Effector memory CD4-positive, alpha-beta T cell (primary cell): ENCODE data around the gene PPP2R2C.
A peak's percentile ranks its signal among the peaks of the same experiment; 100 is the strongest.

ENCODE experiments used
- DNase-seq, 3 donors: peaks; one replicate each; pipeline ENCODE4 v3.0.0-alpha.2; 2020
- H3K27ac ChIP-seq: 2 replicates; pipeline ENCODE4 v1.7.0; 2013; ENCODE audit warnings: mild to moderate bottlenecking, low read length, moderate library complexity; ENCODE audit not compliant: insufficient read depth, poor library complexity, severe bottlenecking
- H3K27me3 ChIP-seq: replicated peaks from 2 replicates; pipeline ENCODE4 v1.7.0; 2013; ENCODE audit warnings: mild to moderate bottlenecking, low read length; ENCODE audit not compliant: insufficient read depth, control insufficient read depth, poor library complexity, severe bottlenecking
- H3K36me3 ChIP-seq: 2 replicates; pipeline ENCODE4 v1.7.0; 2013; ENCODE audit warnings: mild to moderate bottlenecking, low read length, moderate library complexity; ENCODE audit not compliant: control insufficient read depth, insufficient read depth
- H3K4me1 ChIP-seq: 2 replicates; pipeline ENCODE4 v1.7.0; 2013; ENCODE audit warnings: low read length, mild to moderate bottlenecking; ENCODE audit not compliant: control insufficient read depth, insufficient read depth, poor library complexity, severe bottlenecking
- H3K4me3 ChIP-seq: 2 replicates; pipeline ENCODE4 v1.7.0; 2013; ENCODE audit warnings: low read length, low read depth, mild to moderate bottlenecking; ENCODE audit not compliant: insufficient read depth, poor library complexity, severe bottlenecking
- H3K9me3 ChIP-seq: 2 replicates; pipeline ENCODE4 v1.7.0; 2013; ENCODE audit warnings: mild to moderate bottlenecking, low read length, moderate library complexity; ENCODE audit not compliant: control insufficient read depth

Gene PPP2R2C

DNA sequence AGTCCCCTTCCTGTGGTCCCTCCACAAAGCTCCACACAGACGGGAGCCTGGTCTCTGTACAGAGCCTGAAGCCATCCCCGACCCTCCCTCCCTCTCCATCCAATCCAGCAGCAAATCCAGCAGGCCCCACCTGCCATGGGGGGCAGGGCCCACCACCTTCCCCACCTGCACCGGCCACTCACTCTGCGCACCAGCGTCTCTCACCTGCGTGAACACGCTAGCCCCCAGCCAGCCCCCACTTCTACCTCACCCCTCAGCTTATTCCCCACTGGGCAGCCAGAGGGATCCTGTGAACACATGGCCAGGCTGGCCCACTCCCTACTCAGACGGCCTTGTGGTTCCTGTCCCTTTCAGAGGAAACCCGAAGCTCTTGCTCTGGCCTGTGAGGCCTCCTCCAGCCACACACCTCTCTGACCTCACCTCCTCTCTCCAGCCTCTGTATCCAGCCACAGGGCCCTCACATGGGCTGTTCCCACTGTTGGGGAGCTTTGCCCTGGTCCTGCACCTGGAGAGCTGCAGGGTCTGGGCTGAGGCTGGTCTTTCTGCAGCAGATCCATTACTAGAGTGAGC lies 131.9 kb downstream of the PPP2R2C start:
- Histone ChIP-seq H3K27ac (no peak overlapping the region), H3K27me3 (peaks cover under 1% of the 10 kb centered on the region), H3K4me1 (peaks cover 17% of the 10 kb centered on the region), H3K36me3 (no peaks in the 10 kb centered on the region), H3K9me3 (no peaks in the 10 kb centered on the region), H3K4me3 (no peak overlapping the region)
- no peak for DNase-seq

DNA sequence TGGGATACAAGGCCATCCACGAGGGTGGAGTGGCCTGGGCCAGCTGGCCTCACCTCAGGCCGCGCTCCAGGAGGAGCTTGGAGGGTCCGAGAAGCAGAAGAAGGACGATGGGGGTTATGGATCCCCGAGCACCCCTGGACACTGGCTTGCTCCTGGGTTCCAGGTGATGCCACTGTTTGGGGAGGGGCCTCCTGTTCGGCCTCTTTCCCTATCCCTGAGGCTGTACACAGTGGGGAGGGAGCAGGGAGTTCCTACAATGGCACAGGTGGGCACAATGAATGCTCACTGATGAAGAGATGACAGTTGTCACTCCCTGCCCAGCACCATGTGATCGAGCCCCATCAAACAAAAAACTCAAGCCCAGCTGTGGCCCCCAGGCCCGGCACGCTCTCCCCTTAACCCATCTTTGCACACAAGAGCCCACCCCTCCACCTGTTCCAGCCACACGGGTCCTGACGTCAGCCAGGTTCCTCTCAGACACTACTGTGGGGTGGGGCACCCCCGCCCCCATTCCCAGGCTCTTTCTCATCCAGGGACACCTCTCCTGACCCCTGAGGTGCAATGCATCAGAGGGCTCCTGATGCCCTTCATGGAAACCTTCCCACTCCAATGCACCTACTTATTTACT lies 132.5 kb downstream of the PPP2R2C start:
- no peak for DNase-seq
- Histone ChIP-seq H3K4me3 (no peak overlapping the region), H3K27ac (no peak overlapping the region), H3K4me1 (peaks cover 17% of the 10 kb centered on the region), H3K9me3 (no peaks in the 10 kb centered on the region), H3K36me3 (no peaks in the 10 kb centered on the region), H3K27me3 (peaks cover 6% of the 10 kb centered on the region)

DNA sequence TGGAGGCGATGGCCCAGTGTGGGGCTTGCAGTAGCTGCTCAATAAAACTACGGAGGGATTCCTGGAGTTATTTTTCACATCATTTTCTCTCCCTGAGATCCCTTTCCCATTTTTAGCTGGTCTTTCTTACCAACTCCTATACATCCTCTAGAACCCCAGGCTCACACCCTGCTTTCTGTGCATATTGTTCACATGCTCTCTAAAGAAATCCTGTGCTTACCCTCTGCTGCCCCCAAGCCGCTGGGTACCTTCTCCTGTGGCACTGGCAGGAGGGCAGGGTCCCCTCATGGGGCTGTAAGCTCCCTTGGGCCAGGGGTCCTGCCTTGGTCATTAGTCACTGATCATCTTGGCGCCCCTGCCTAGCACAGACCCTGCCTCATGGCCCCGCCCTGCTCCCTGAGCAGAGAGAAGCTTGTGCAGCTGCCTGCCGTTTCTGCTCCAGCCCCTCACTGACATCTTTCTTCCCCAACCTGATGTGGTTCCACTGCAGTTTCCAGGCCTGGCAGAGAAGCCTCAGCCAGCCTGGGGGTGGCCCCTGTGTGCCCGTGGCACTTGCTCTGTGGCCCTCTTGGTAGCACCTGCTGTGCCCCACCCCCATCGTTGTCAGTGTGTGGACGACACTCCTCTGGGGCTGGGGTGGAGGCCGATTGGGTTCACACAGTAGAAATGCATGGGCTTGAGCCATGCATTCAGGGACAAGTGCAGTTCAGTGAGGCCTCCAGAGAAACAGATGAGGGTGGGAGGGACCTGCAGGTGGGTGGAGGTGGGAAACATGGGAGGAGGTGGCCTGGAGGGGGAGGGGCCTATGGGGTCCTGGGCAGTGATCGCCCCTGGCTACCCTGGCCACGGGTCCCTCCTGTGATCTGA lies 133.2 kb downstream of the PPP2R2C start:
- peaks cover 8% of the 10 kb centered on the region for H3K27me3 ChIP-seq
- H3K4me1 ChIP-seq: peaks cover 17% of the 10 kb centered on the region
- no peak overlapping the region for H3K4me3 ChIP-seq
- H3K9me3 ChIP-seq: no peaks in the 10 kb centered on the region
- no peak overlapping the region for H3K27ac ChIP-seq
- H3K36me3 ChIP-seq: no peaks in the 10 kb centered on the region
- no peak for DNase-seq

DNA sequence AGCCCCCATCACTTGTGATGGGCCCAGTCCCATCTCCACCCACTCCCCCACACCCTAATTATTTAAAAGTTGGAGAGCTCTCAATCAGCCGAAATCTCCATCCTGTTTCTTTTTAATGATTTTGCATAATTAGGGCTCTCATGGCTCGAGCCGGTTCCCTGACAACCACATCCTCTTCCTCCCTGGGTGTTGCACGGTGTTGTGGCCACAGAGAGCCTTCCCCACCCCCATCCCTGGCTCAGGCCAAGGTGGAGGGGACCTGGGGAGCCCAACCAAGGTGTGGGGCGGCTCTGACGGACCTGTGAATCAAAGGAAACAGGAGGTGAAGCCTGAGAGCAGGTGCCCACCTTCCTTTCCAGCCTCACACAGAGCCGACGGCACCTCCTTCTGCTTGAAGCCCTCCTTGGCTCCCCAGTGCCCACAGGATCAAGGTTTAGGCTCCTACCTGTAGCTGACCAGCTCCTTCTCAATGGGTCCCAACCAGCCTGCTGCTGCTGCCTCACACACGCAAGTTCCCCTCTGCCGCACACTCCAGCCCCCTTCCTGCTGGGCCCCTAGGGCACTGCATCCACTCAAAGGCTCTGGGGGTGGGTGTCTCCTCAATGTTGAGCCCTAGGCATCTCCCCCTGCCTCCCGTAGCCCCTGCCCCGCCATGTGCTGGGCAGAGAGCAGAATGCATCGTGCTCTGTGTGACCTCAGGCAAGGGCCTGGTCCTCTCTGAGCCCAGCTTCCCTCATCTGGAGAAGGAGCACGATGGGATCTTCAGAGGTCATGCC lies 134.1 kb downstream of the PPP2R2C start:
- peak in 1 of 3 donors; percentile 13 for DNase-seq

DNA sequence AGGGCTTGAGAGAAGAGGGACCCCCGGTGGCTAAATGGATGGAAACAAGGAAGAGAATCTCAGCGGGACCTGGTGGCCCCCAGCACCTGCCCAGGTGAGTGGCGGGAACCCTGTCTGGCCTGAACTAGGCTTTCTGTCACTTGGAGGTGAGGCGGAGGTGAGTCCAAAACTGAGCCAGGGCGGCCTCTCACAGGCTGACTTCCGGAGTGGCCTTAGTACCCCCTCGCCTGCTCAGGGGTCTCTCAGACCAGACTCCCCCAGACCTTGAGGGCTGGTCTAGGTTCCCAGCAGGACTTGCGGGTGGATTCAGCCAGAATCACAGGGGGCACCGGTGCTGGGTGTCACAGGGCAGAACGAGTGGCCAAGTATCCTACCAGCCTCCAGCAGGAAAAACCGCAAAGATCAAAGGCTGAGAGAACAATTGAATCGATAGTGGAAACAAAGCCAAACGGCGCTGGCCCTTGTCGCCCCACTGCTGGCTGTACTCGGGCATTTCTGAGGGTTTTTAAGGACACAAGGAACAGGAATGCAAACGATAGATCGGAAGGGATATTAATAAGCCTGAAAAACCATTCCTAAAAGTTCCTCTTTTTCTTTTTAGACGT lies 135.0 kb downstream of the PPP2R2C start:
- DNase-seq: no peak
- no peak overlapping the region for H3K27ac ChIP-seq
- no peaks in the 10 kb centered on the region for H3K9me3 ChIP-seq
- H3K4me3 ChIP-seq: no peak overlapping the region
- H3K4me1 ChIP-seq: peaks cover 17% of the 10 kb centered on the region
- peaks cover 8% of the 10 kb centered on the region for H3K27me3 ChIP-seq
- H3K36me3 ChIP-seq: no peaks in the 10 kb centered on the region

More for the DNA sequence above, 134.1 kb downstream of the PPP2R2C start:
- Histone ChIP-seq H3K4me1 (peaks cover 17% of the 10 kb centered on the region), H3K4me3 (no peak overlapping the region), H3K36me3 (no peaks in the 10 kb centered on the region), H3K27me3 (peaks cover 8% of the 10 kb centered on the region), H3K27ac (no peak overlapping the region), H3K9me3 (no peaks in the 10 kb centered on the region)

DNA sequence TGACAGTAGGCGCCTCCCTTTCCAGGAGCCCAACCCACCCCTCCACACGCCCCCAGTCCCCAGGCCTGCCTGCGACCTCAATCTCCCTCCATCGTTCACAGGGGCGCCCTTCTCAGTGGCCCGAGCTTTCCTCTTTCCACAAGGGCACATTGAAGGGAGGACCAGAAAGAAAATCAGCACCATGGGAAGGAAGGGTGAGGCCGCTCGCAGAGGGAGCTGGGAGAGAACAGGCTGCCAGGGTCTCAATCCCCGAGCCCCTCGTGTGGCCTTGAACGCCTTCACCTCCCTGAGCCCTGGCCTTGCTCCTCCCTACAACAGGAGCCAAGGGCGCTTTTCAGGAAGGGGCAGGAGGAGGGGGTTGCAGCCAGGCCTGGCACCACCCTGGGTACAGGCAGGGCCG lies 136.2 kb downstream of the PPP2R2C start:
- Histone ChIP-seq H3K27ac (no peak overlapping the region), H3K36me3 (no peaks in the 10 kb centered on the region), H3K4me1 (peaks cover 17% of the 10 kb centered on the region), H3K27me3 (peaks cover 8% of the 10 kb centered on the region), H3K4me3 (no peak overlapping the region), H3K9me3 (no peaks in the 10 kb centered on the region)
- DNase-seq: no peak

DNA sequence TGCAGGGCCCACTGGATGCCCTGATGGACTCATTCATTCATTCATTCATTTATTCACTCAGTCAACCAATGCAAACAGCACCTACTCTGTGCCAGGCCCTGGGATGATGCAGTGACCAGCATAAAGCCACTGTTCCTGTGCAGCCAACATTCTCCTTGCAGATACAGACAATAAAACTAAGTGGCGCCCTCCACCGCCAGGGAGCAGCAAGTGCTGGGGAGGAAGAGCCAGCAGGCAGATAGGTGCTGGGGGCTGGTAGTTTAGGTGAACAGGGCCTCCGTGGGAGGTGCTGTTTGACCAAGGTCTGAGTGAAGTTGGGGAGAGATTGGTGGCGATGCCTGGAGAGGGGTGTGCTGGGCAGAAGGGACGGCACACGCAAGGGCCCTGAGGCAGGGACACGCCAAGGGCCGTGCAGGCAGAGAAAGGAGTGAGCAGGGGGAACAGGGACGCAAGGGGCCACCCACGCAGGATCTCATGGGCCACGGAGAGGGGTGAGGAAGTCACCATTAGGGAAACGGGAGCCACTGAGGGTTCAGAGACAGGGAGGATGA lies 137.3 kb downstream of the PPP2R2C start:
- H3K36me3 ChIP-seq: no peaks in the 10 kb centered on the region
- H3K4me1 ChIP-seq: peaks cover 17% of the 10 kb centered on the region
- H3K27me3 ChIP-seq: peaks cover 8% of the 10 kb centered on the region
- no peaks in the 10 kb centered on the region for H3K9me3 ChIP-seq
- no peak overlapping the region for H3K4me3 ChIP-seq
- no peak for DNase-seq
- H3K27ac ChIP-seq: no peak overlapping the region

DNA sequence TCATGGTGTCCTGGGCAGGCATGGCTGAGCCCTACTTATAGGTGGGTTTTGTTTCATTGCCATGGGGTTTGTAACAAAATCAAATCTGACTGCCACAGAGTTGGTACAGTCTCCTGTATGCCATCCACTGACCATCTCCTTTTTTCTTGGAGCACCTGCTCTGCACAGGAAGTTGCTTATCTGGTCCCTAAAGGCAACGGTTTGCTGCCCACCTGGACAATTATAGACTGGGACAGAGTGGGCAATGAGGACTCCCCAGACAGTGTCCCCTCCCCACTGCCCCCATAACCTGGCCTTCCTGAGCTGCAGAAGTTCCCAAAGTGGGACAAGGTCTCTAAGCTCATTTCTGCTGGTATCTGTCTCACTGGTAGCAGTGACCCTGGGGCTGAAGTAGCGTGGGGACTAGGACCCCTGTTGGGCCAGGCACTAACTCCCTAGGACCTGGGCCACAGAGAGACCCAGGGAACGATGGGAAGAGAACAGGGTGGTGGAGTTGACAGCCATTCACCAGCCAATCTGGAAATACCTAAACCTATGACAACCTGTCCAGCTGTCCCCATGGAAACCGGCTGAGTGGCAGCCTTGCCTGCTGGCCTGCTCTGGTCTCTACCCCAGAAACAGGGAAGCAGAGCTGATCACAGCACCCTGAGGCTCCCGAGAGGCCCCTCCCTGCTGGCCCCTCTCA lies 138.1 kb downstream of the PPP2R2C start:
- Histone ChIP-seq H3K36me3 (no peaks in the 10 kb centered on the region), H3K27ac (no peak overlapping the region), H3K9me3 (no peaks in the 10 kb centered on the region), H3K4me1 (peaks cover 17% of the 10 kb centered on the region), H3K27me3 (peaks cover 8% of the 10 kb centered on the region), H3K4me3 (no peak overlapping the region)
- no peak for DNase-seq
